HG03432 (cell line): ENCODE results near the gene NEU1.
A peak's percentile ranks its signal among the peaks of the same experiment; 100 is the strongest.
"Not testable (repeated sequence)": the region's sequence is repeated elsewhere in the genome, so short reads cannot be mapped to it uniquely, and the experiment has no call there.

ENCODE experiments used
- ATAC-seq: cut with Tn5 transposase; IDR thresholded peaks from one replicate; pipeline ENCODE4 v1.9.1; 2021; ENCODE audit warnings: mild to moderate bottlenecking, moderate library complexity; ENCODE audit not compliant: unreplicated experiment

Gene NEU1

DNA sequence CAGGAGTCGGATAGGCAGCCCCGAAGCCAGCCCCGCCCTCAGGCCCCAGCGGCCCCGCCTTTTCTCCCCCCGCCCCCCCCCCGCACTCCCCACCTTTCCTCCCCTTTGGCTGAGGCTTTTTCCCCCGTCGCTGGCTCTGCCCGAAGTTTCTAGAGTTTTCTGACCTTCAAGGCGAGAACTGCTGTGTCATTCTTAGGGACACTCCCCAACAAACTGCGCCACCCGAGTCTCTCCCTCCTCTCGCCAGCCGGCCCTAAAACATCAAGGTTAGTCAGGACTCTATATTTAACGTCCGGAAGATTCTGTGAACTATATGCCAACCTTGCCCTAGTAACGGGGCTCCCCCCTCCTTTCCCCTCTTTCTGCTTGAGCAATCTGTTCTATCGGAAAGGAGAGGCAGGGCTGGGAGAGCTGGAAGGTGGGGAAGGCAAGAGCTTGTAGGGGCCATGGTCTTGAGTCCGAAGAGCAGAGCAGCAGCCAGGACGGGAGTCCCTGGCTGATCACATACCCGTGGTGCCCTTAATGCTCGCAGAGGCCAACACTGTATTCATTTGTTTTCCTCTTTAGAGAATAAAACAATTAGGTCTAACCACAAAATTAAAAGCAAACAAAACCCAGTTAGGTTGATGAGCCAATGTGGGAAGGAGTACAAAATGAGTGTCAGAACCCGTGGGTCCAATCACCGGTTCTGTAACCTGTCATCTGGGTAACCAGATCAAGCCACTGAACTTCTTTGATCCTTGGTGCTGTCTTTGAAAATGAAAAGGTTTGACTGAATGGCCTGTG is 40.4 kb downstream of the NEU1 start:
- ATAC-seq, result peak; percentile 27

DNA sequence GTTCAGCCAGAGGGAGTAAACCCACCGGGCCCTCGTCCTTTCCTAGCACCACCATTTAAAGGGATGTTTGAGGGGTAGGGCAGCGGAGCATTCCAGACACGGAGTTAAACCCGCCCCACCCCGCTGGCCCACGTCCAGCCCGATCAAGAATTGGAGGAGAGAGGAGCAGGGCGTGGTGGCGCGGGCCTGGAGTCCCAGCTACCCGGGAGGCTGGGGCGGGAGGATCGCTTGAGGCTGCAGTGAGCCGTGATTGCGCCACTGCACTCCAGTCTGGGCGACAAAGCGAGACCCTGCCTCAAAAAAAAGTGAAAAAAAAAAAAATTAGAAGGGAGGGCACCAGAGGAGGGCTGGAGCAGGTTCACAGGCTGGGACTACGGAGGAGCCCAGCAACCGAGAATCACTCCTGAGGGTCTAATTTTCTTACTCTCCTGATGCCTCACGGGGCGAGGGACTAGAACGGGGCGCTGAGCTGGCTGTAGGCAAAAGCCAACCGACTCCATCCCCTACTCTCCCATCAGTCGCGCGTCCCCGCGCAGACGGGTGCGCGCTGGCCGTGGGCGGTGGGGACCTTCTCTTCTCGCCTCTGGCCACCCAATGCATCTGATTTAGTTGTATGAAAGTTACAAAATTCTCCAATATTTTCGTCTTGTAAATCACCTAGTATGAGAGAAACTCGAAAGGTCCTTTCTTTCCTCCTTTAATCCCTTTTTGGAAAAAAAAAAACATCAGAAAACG is 41.2 kb downstream of the NEU1 start:
- peak; percentile 48 for ATAC-seq

GRCh38 chr6:31820399-31820798 is 42.2 kb downstream of the NEU1 start:
- ATAC-seq, result not testable (repeated sequence)

DNA sequence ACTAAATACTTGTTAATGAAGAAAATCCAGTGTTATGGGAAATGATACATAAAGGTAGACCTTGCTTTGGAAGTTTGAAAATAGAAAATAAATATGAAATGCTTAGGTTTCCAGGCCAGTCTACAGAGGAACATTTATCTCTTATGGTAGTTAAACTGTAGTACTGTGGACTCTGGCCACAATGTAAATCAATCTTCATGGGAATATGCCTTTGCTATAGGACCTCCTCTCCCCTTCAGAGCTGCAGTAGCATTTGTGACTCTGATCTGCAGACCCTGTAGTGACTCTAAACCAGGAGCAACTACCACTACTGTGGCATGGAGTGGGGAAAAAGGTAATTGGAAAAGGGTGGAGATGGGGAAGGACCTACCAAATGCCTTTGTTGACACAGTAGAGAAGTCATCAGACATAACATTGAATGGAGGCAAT is 42.7 kb downstream of the NEU1 start:
- ATAC-seq, result no peak

- ATAC-seq, result not testable (repeated sequence)
These were observed 44.6 kb downstream of the NEU1 start for GRCh38 chr6:31817929-31818511.

GRCh38 chr6:31817133-31817928 is 45.3 kb downstream of the NEU1 start:
- ATAC-seq, result not testable (repeated sequence)

DNA sequence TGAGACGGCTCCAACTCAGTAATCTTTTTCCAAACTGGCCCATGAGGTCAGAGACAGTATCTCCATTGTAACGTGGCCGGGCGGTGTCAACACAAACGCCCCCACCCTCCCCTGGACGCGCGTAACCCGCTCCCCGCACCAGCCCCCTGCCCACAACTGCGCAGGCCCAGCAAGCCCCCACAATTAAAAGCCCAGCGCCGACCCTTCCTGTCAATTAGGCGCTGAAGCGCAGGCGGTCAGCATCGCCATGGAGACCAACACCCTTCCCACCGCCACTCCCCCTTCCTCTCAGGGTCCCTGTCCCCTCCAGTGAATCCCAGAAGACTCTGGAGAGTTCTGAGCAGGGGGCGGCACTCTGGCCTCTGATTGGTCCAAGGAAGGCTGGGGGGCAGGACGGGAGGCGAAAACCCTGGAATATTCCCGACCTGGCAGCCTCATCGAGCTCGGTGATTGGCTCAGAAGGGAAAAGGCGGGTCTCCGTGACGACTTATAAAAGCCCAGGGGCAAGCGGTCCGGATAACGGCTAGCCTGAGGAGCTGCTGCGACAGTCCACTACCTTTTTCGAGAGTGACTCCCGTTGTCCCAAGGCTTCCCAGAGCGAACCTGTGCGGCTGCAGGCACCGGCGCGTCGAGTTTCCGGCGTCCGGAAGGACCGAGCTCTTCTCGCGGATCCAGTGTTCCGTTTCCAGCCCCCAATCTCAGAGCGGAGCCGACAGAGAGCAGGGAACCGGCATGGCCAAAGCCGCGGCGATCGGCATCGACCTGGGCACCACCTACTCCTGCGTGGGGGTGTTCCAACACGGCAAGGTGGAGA is 47.4 kb downstream of the NEU1 start, which contains the start of the genes HSPA1A and HSPA1L:
Gene HSPA1A, plus strand, starts transcription at position 519 of the 814 bp plus-strand sequence. Its CDS starts 214 bp downstream, at position 733.
Gene HSPA1L, minus strand, starts transcription at position 259 of the 814 bp plus-strand sequence. CDS start 3,311 bp downstream, outside the sequence.
- ATAC-seq, result no peak

- ATAC-seq, result no peak
These were observed 48.0 kb downstream of the NEU1 start for GRCh38 chr6:31814677-31815024.

GRCh38 chr6:31813465-31813849 is 49.2 kb downstream of the NEU1 start:
- no peak for ATAC-seq

GRCh38 chr6:31811645-31812044 is 51.0 kb downstream of the NEU1 start:
- ATAC-seq, result no peak

- not testable (repeated sequence) for ATAC-seq
These were observed 54.0 kb downstream of the NEU1 start for GRCh38 chr6:31808599-31808998.
